ENCODE measurements around the gene NT5E. TPM values are rescaled to one million over a fixed set of nuclear protein-coding genes. Genes with fewer than 3 reads are reported as not detected.
A peak's percentile ranks its signal among the peaks of the same experiment; 100 is the strongest.

Gene NT5E
- total and polyA plus RNA-seq, 4 donors = 3.2 to 13.9 (median 8.5) TPM

DNA sequence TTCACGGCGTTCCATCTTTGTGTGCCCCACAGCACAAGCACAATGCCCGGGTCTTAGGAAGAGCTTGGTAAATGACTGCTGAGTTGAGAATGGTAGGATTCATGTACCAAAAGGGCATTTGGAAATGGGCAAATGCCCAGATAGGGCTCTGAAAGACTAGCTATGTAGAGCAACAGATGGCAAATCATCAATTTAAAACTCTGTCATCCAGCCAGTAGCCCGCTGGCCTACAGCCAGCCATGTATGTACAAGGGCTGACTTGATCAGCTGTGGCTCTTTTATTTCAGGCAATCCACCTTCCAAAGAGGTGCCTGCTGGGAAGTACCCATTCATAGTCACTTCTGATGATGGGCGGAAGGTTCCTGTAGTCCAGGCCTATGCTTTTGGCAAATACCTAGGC, 35.1 kb downstream of the NT5E start:
- H3K36me3 ChIP-seq (ENCODE audit: control insufficient read depth in 4 of 4, insufficient read depth in 4 of 4, low read length in 4 of 4) = no peaks in the 10 kb centered on the region
- peaks cover 0 to 1% (median 0%) of the 10 kb centered on the region in 5 donors for H3K4me1 ChIP-seq (ENCODE audit: control insufficient read depth in 5 of 5, insufficient read depth in 5 of 5, low read length in 5 of 5)
- DNase-seq = peak in 1 of 3 donors; percentile 20
- no peak overlapping the region for H3K27ac ChIP-seq (ENCODE audit: low read depth in 1 of 2, low read length in 1 of 2)
- H3K4me3 ChIP-seq = no peak overlapping the region
- TF ChIP-seq CTCF (IDR thresholded peaks at IDR 0.05; ENCODE audit: control extremely low read depth, extremely low read depth) = no peak
- no peaks in the 10 kb centered on the region for H3K27me3 ChIP-seq (ENCODE audit: control insufficient read depth in 3 of 3, insufficient read depth in 3 of 3, low read length in 2 of 3)
- H3K9me3 ChIP-seq (ENCODE audit: control insufficient read depth in 4 of 4, insufficient read depth in 3 of 4, low read length in 3 of 4) = no peaks in the 10 kb centered on the region
- no peak for ATAC-seq (ENCODE audit: insufficient read depth, low FRiP score)
- 93 to 97% methylated on average over 5 of the region's 5 CpGs for WGBS, 2 donors
- no peak overlapping the region for H3K9ac ChIP-seq (ENCODE audit: insufficient read depth in 1 of 2, low read length in 2 of 2)

DNA sequence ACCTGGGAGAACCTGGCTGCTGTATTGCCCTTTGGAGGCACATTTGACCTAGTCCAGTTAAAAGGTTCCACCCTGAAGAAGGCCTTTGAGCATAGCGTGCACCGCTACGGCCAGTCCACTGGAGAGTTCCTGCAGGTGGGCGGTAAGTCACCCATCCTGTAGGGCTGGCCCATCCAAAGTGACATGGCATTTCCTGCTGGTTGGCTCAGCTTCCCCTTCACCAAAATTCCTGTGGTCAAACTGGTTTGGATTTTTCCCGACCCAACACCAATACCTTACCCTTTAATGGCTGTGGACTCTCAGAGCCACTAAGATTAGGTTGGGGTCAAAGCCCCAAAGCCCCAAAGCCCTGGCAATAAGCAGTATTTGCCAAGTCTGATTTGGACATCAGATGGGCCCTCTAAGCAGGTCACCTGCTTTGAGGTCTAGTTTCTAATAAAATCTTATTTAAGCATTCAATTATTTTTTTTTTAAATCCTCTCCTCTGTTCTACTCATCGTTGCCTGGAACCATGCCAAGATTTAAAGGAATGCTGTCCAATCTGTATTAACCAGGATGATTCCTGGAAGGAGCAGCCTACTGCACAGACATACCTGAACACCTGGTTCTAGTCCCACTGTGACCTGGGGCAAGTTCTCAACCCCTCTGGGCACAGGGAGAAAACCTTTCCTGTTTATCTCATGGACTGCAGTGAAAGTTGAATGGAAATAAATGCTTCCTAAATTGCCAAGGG, 40.8 kb downstream of the NT5E start:
- DNase-seq (no peak), ATAC-seq (ENCODE audit: insufficient read depth, low FRiP score) (no peak)
- no peak overlapping the region for H3K4me3 ChIP-seq
- H3K36me3 ChIP-seq (ENCODE audit: control insufficient read depth in 4 of 4, insufficient read depth in 4 of 4, low read length in 4 of 4) = no peaks in the 10 kb centered on the region
- no peak for TF ChIP-seq CTCF (IDR thresholded peaks at IDR 0.05; ENCODE audit: control extremely low read depth, extremely low read depth)
- no peaks in the 10 kb centered on the region for H3K27me3 ChIP-seq (ENCODE audit: control insufficient read depth in 3 of 3, insufficient read depth in 3 of 3, low read length in 2 of 3)
- no peaks in the 10 kb centered on the region for H3K4me1 ChIP-seq (ENCODE audit: control insufficient read depth in 5 of 5, insufficient read depth in 5 of 5, low read length in 5 of 5)
- no peaks in the 10 kb centered on the region for H3K9me3 ChIP-seq (ENCODE audit: control insufficient read depth in 4 of 4, insufficient read depth in 3 of 4, low read length in 3 of 4)
- no peak overlapping the region for H3K9ac ChIP-seq (ENCODE audit: insufficient read depth in 1 of 2, low read length in 2 of 2)
- no peak overlapping the region for H3K27ac ChIP-seq (ENCODE audit: low read depth in 1 of 2, low read length in 1 of 2)
- WGBS, 2 donors = 80 to 84% methylated on average over 6 of the region's 6 CpGs

- no peak overlapping the region for H3K4me3 ChIP-seq
- WGBS, 2 donors = 52 to 74% methylated on average over 1 of the region's 1 CpG
- no peaks in the 10 kb centered on the region for H3K27me3 ChIP-seq (ENCODE audit: control insufficient read depth in 3 of 3, insufficient read depth in 3 of 3, low read length in 2 of 3)
- no peaks in the 10 kb centered on the region for H3K9me3 ChIP-seq (ENCODE audit: control insufficient read depth in 4 of 4, insufficient read depth in 3 of 4, low read length in 3 of 4)
- ATAC-seq (ENCODE audit: insufficient read depth, low FRiP score) (no peak), DNase-seq (no peak)
- H3K4me1 ChIP-seq (ENCODE audit: control insufficient read depth in 5 of 5, insufficient read depth in 5 of 5, low read length in 5 of 5) = no peaks in the 10 kb centered on the region
- no peak for TF ChIP-seq CTCF (IDR thresholded peaks at IDR 0.05; ENCODE audit: control extremely low read depth, extremely low read depth)
- no peak overlapping the region for H3K27ac ChIP-seq (ENCODE audit: low read depth in 1 of 2, low read length in 1 of 2)
- no peaks in the 10 kb centered on the region for H3K36me3 ChIP-seq (ENCODE audit: control insufficient read depth in 4 of 4, insufficient read depth in 4 of 4, low read length in 4 of 4)
- H3K9ac ChIP-seq (ENCODE audit: insufficient read depth in 1 of 2, low read length in 2 of 2) = no peak overlapping the region
Measured at GRCh38 chr6:85493389-85493788, 43.5 kb downstream of the NT5E start.
